K562 (cell line): ENCODE data around the gene ZMAT3.

ENCODE experiments used
- BRF1 ChIP-seq: IDR thresholded peaks from 3 replicates; pipeline ENCODE4 v1.6.1; 2011; ENCODE audit warnings: borderline replicate concordance, mild to moderate bottlenecking; ENCODE audit not compliant: insufficient read length; ENCODE audit errors: extremely low read depth
- EHMT2 ChIP-seq: fragments of 450-650 bp; IDR thresholded peaks from 2 replicates; pipeline ENCODE4 v1.6.1; 2018; ENCODE audit warnings: antibody characterized with exemption
- EZH2 ChIP-seq: IDR thresholded peaks from 2 replicates; pipeline ENCODE4 v1.6.1; 2012; ENCODE audit warnings: low read depth, mild to moderate bottlenecking, inconsistent platforms, low read length, borderline replicate concordance
- FOS ChIP-seq: IDR thresholded peaks from 3 replicates; pipeline ENCODE4 v1.6.1; 2011; ENCODE audit not compliant: insufficient read length; ENCODE audit errors: extremely low read depth
- FOXA3 ChIP-seq, 2 experiments: fragments of 450-650 bp in 1 of 2; sonication (generic) in 1 of 2; formaldehyde crosslinking; IDR thresholded peaks in 1 of 2; conservative IDR thresholded peaks in 1 of 2; 2 replicates each; pipeline versions ENCODE4 v1.4.0 to v1.8.0; 2020 to 2022; ENCODE audit warnings: mild to moderate bottlenecking in 2 of 2, missing genetic modification reagents in 1 of 2
- KDM1A ChIP-seq, 2 experiments: fragments of 450-650 bp; IDR thresholded peaks; 2 replicates each; pipeline ENCODE4 v1.6.1; 2016; ENCODE audit warnings: mild to moderate bottlenecking in 2 of 2
- RB1 ChIP-seq: fragments of 450-650 bp; IDR thresholded peaks from 2 replicates; pipeline ENCODE4 v1.6.1; 2017; ENCODE audit warnings: low read depth, mild to moderate bottlenecking
- RFX5 ChIP-seq: IDR thresholded peaks from 2 replicates; pipeline ENCODE4 v1.6.1; 2011; ENCODE audit warnings: low read depth, mild to moderate bottlenecking, improper control_type of control experiment, low read length
- SP1 ChIP-seq: sonication (generic); formaldehyde crosslinking; IDR thresholded peaks from 2 replicates; pipeline ENCODE4 v1.8.1; 2022; ENCODE audit warnings: mild to moderate bottlenecking, missing genetic modification reagents
- ZBTB17 ChIP-seq: fragments of 450-650 bp; formaldehyde crosslinking; IDR thresholded peaks from 2 replicates; pipeline ENCODE4 v1.4.0; 2020; ENCODE audit warnings: mild to moderate bottlenecking
- ZNF232 ChIP-seq: sonication (generic); formaldehyde crosslinking; IDR thresholded peaks from 2 replicates; pipeline ENCODE4 v1.8.0; 2022; ENCODE audit warnings: mild to moderate bottlenecking, missing genetic modification reagents
- ZNF24 ChIP-seq: fragments of 450-650 bp; IDR thresholded peaks from 2 replicates; pipeline ENCODE4 v1.6.1; 2016
- ZNF561 ChIP-seq: fragments of 450-650 bp; formaldehyde crosslinking; conservative IDR thresholded peaks from 2 replicates; pipeline ENCODE4 v1.4.0; 2020; ENCODE audit warnings: mild to moderate bottlenecking, moderate library complexity

DNA sequence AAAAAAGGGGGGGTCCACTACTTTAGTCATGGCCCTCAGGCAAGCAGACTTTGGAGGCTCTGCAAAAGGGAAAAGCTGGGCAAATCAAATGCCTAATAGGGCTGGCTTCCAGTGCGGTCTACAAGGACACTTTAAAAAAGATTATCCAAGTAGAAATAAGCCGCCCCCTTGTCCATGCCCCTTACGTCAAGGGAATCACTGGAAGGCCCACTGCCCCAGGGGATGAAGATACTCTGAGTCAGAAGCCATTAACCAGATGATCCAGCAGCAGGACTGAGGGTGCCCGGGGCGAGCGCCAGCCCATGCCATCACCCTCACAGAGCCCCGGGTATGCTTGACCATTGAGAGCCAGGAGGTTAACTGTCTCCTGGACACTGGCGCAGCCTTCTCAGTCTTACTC, 15.3 kb downstream of the ZMAT3 start:
- TF ChIP-seq RFX5 (no peak), ZBTB17 (CRISPR knock-in tag) (no peak), FOXA3 (CRISPR knock-in tag; conservative IDR thresholded peaks at IDR 0.05 in 1 of 2, IDR thresholded peaks at IDR 0.05 in 1 of 2) (no peak), EHMT2 (no peak), ZNF232 (CRISPR knock-in tag) (no peak), RB1 (no peak), BRF1 (no peak), FOS (no peak), SP1 (CRISPR knock-in tag) (no peak), EZH2 (no peak), ZNF24 (no peak), KDM1A (IDR thresholded peaks at IDR 0.05) (no peak), ZNF561 (CRISPR knock-in tag) (no peak)
